HFFc6 (cell line): ENCODE data around the gene ADORA2A. TPM values are rescaled to one million over a fixed set of nuclear protein-coding genes. Genes with fewer than 3 reads are reported as not detected.

Experiments used
- DNase-seq: peaks from one replicate; pipeline ENCODE4 v3.0.0-alpha.2; 2018
- H3K27ac Mint-ChIP-seq: 2 replicates; pipeline ENCODE4 v1.8.0; 2020; ENCODE audit warnings: mild to moderate bottlenecking, mixed read lengths
- H3K27me3 Mint-ChIP-seq: 2 replicates; pipeline ENCODE4 v1.8.0; 2021; ENCODE audit warnings: mild to moderate bottlenecking, moderate library complexity, mixed read lengths; ENCODE audit not compliant: insufficient read depth
- H3K36me3 Mint-ChIP-seq: 2 replicates; pipeline ENCODE4 v1.8.0; 2021; ENCODE audit warnings: low read depth, mixed read lengths
- H3K4me1 Mint-ChIP-seq: 2 replicates; pipeline ENCODE4 v1.8.0; 2020; ENCODE audit warnings: low read depth, mixed read lengths
- H3K4me3 Mint-ChIP-seq: 2 replicates; pipeline ENCODE4 v1.8.0; 2020; ENCODE audit warnings: mild to moderate bottlenecking, moderate library complexity, mixed read lengths
- H3K9me3 Mint-ChIP-seq: 2 replicates; pipeline ENCODE4 v1.8.0; 2020; ENCODE audit warnings: mild to moderate bottlenecking, mixed read lengths
- total RNA-seq, 6 experiments: library from RNA; stranded (reverse); fragmentation: NEBNext Ultra II Directional; extraction: Animal tissue kit (Norgen Biotek cat#: 25700); gene quantifications; 2 replicates in 1 of 6; 3 replicates in 5 of 6; pipeline ENCODE4 v1.2.3, GENCODE V29; 2021
- TF ChIP-seq, protein P1 (sequence below): fragments of 200-600 bp; sonication (generic); IDR thresholded peaks from 2 replicates; pipeline ENCODE4 v1.5.0; 2021; ENCODE audit warnings: antibody characterized with exemption, mild to moderate bottlenecking

Gene ADORA2A
- total RNA-seq, 6 experiments from 2014 or later = 1.1 to 2.9 (median 1.4) TPM

DNA sequence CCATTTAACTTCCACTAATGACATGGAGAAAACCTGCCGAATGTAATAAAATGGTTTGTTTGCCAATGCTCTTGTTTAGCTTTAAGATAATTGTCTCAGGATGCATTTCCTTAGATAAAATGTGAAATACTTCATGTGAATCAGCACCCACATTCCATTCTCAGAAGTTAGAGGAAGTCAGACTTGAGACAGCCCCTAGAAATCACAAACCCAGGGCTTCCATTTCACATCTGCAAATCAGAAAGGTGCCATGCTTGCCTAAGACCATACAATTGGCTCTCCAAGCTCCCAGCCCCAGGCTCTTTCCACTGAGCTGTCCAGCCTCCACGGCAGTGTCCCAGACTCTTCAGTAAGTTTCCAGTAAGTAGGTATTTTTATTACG is 35.6 kb upstream of the ADORA2A start:
- Mint-ChIP-seq H3K4me1 (peaks cover 58% of the 10 kb centered on the region), H3K9me3 (no peaks in the 10 kb centered on the region), H3K27ac (peak overlapping the region; percentile 83), H3K4me3 (peak overlapping the region; percentile 70), H3K27me3 (peaks cover 2% of the 10 kb centered on the region; the same call in 1 of the 2 replicates), H3K36me3 (peaks cover 22% of the 10 kb centered on the region)
- peak; percentile 92 for DNase-seq
- TF ChIP-seq, protein P1, sequence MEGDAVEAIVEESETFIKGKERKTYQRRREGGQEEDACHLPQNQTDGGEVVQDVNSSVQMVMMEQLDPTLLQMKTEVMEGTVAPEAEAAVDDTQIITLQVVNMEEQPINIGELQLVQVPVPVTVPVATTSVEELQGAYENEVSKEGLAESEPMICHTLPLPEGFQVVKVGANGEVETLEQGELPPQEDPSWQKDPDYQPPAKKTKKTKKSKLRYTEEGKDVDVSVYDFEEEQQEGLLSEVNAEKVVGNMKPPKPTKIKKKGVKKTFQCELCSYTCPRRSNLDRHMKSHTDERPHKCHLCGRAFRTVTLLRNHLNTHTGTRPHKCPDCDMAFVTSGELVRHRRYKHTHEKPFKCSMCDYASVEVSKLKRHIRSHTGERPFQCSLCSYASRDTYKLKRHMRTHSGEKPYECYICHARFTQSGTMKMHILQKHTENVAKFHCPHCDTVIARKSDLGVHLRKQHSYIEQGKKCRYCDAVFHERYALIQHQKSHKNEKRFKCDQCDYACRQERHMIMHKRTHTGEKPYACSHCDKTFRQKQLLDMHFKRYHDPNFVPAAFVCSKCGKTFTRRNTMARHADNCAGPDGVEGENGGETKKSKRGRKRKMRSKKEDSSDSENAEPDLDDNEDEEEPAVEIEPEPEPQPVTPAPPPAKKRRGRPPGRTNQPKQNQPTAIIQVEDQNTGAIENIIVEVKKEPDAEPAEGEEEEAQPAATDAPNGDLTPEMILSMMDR = no peak

GRCh38 chr22:24392218-24392931 is 35.0 kb upstream of the ADORA2A start:
- TF ChIP-seq, protein P1 = no peak
- Mint-ChIP-seq H3K9me3 (no peaks in the 10 kb centered on the region), H3K4me3 (peak overlapping the region; percentile 70), H3K27me3 (peaks cover 2% of the 10 kb centered on the region; the same call in 1 of the 2 replicates), H3K36me3 (peaks cover 23% of the 10 kb centered on the region), H3K27ac (peak overlapping the region; percentile 83), H3K4me1 (peaks cover 53% of the 10 kb centered on the region)
- DNase-seq = peak; percentile 84

DNA sequence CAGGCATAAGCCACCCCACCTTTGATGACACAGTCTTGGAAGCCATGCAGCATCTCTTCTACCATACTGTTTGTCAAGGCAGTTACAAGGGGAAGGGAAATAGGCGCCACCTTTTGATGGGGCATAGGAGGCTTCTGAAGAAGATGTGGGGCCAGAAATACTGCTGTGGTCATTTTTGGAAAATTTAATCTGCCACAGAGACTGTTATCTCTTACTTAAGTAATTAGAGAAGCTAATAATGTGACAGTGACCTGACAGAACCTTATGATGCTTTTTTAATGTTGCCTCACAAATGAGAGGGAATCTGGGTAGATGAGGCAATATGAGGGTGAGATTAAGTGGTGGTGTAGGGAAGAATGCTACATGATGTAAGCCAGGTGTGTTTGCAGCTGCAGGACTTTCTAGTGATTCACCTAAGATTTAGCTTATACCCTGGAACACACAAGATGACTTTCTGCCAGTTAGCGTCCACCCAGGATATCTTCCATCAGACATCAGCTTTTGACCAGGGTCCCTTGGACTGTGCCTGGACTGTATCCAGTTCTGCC is 34.3 kb upstream of the ADORA2A start:
- H3K36me3 Mint-ChIP-seq = peaks cover 29% of the 10 kb centered on the region
- no peaks in the 10 kb centered on the region for H3K9me3 Mint-ChIP-seq
- TF ChIP-seq, protein P1 = no peak; the same call in 1 of the 2 replicates
- peaks cover 2% of the 10 kb centered on the region; the same call in 1 of the 2 replicates for H3K27me3 Mint-ChIP-seq
- peak overlapping the region; percentile 70; the same call in 1 of the 2 replicates for H3K4me3 Mint-ChIP-seq
- H3K4me1 Mint-ChIP-seq = peaks cover 59% of the 10 kb centered on the region
- DNase-seq = no peak
- H3K27ac Mint-ChIP-seq = peak overlapping the region; percentile 83

GRCh38 chr22:24393848-24394247 is 33.6 kb upstream of the ADORA2A start:
- Mint-ChIP-seq H3K9me3 (no peaks in the 10 kb centered on the region), H3K27ac (no peak overlapping the region), H3K4me3 (no peak overlapping the region), H3K36me3 (peaks cover 30% of the 10 kb centered on the region), H3K4me1 (peaks cover 66% of the 10 kb centered on the region), H3K27me3 (peaks cover 2% of the 10 kb centered on the region)
- TF ChIP-seq, protein P1 = no peak
- no peak for DNase-seq

GRCh38 chr22:24394254-24394653 is 33.1 kb upstream of the ADORA2A start:
- H3K27ac Mint-ChIP-seq = no peak overlapping the region
- peaks cover 2% of the 10 kb centered on the region for H3K27me3 Mint-ChIP-seq
- peaks cover 66% of the 10 kb centered on the region for H3K4me1 Mint-ChIP-seq
- no peak overlapping the region for H3K4me3 Mint-ChIP-seq
- TF ChIP-seq, protein P1 = no peak
- no peaks in the 10 kb centered on the region for H3K9me3 Mint-ChIP-seq
- DNase-seq = no peak
- peaks cover 30% of the 10 kb centered on the region for H3K36me3 Mint-ChIP-seq
